Right cardiac atrium (tissue), 5 donors: ENCODE results near the gene SDK1. TPM values are rescaled to one million over a fixed set of nuclear protein-coding genes. Genes with fewer than 3 reads are reported as not detected.

Source experiments
- ATAC-seq, 2 donors: fragments of 200-7000 bp; cut with Tn5 transposase; one replicate each; pipeline versions ENCODE4 v1.8.0 to v1.9.1; 2020; ENCODE audit warnings: moderate library complexity in 2 of 2, mild to moderate bottlenecking in 1 of 2
- DNase-seq, 3 donors: peaks; one replicate each; pipeline ENCODE4 v3.0.0-alpha.2; 2020
- H3K27ac ChIP-seq: one replicate; pipeline ENCODE4 v1.5.1; 2013; ENCODE audit warnings: mild to moderate bottlenecking, low read length, control low read depth, moderate library complexity
- H3K27me3 ChIP-seq: one replicate; pipeline ENCODE4 v1.6.1; 2013; ENCODE audit not compliant: control insufficient read depth, insufficient read depth
- H3K4me1 ChIP-seq: one replicate; pipeline ENCODE4 v1.6.1; 2013; ENCODE audit warnings: low read length; ENCODE audit not compliant: control insufficient read depth, insufficient read depth
- H3K4me3 ChIP-seq: one replicate; pipeline ENCODE4 v1.5.1; 2013; ENCODE audit warnings: low read length, control low read depth
- H3K9me3 ChIP-seq: one replicate; pipeline ENCODE4 v1.6.1; 2013; ENCODE audit warnings: low read length; ENCODE audit not compliant: control insufficient read depth
- WGBS: extraction: QIAGEN DNeasy Blood & Tissue Kit; methylation state at CpG from one replicate; pipeline ENCODE4 v1.1.7; 2013; 5-methylcytosine and 5-hydroxymethylcytosine counted together
- intact Hi-C, 4 donors: fragments of 100-400 bp; cut with DNase I; formaldehyde crosslinking; loops; one replicate each; pipeline versions ENCODE4 v1.11.0 to v1.14.0; 2022 to 2023
- polyA plus RNA-seq: library from polyadenylated mRNA; stranded (reverse); fragments of 200-250 nt; gene quantifications from one replicate; pipeline ENCODE4 v1.2.3, GENCODE V29; 2013
- total RNA-seq, 4 donors: library from RNA; stranded (reverse); fragmentation: NEBNext Ultra II Directional; extraction: Animal tissue kit (Norgen Biotek cat#: 25700); gene quantifications; one replicate each; pipeline ENCODE4 v1.2.1, GENCODE V29; 2021
- donor health status: healthy with polysubstance abuse.
- donor health status: DM: no; HTN: yes; CAD: no.
- donor health status: DM: no; HTN: no; CAD: no.
- donor health status: DM: no; HTN: yes; CAD: no; lungs with severe emphysema.
- donor health status: DM: yes; HTN: yes; CAD: no.

Gene SDK1
- total and polyA plus RNA-seq, 5 donors = 0.97 to 3.2 (median 2.4) TPM

DNA sequence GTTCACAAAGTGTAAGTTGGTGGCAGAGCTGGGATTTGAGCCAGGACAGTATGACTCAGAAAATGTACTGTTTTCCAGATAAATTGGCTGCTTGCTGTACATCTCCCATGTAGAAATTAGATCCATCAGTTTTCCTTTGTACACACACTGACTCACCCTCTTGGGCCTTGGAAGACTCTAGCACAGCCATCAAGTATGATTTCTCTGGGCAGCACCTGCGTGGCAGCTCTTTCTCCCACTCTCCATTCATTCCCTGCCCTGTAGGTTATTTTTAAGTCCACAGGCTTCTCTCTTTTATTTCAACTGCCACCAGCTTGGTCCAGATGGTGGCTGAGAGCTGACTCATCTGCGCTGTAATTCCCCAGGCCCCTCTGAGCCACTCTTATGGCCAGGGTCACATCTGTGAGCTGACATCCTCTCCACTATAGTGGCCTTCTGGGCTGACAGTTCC is 28.3 kb upstream of the SDK1 start:
- ATAC-seq (no peak), DNase-seq (no peak)
- Histone ChIP-seq H3K4me1 (no peaks in the 10 kb centered on the region), H3K9me3 (no peaks in the 10 kb centered on the region), H3K27me3 (no peaks in the 10 kb centered on the region), H3K27ac (no peak overlapping the region), H3K4me3 (no peak overlapping the region)
- 67% methylated on average over 2 of the region's 2 CpGs for WGBS
- intact Hi-C loops = no loop called here

DNA sequence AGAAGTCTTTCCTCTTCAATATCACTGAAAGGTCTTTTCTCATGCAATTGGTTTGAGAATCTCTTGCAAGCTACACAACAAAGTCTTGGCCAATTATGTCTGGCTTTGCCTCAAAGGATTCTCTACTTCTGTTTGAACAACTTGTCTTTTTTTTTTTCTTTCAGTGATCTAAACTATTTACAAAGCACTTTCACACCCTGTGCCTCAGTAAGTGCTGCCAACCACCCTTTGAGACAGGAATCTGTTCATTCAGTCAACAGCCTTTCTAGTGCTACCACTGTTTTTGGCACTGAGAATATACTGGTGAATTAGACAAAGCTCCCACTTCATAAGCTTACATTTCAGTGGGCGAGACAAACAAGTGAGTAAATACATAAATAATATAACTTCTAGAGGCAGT is 26.9 kb upstream of the SDK1 start:
- intact Hi-C loops = no loop called here
- Histone ChIP-seq H3K27ac (no peak overlapping the region), H3K4me3 (no peak overlapping the region), H3K27me3 (no peaks in the 10 kb centered on the region), H3K4me1 (no peaks in the 10 kb centered on the region), H3K9me3 (no peaks in the 10 kb centered on the region)
- no peak for DNase-seq
- WGBS = 89% methylated on average over 1 of the region's 1 CpG
- ATAC-seq = no peak

DNA sequence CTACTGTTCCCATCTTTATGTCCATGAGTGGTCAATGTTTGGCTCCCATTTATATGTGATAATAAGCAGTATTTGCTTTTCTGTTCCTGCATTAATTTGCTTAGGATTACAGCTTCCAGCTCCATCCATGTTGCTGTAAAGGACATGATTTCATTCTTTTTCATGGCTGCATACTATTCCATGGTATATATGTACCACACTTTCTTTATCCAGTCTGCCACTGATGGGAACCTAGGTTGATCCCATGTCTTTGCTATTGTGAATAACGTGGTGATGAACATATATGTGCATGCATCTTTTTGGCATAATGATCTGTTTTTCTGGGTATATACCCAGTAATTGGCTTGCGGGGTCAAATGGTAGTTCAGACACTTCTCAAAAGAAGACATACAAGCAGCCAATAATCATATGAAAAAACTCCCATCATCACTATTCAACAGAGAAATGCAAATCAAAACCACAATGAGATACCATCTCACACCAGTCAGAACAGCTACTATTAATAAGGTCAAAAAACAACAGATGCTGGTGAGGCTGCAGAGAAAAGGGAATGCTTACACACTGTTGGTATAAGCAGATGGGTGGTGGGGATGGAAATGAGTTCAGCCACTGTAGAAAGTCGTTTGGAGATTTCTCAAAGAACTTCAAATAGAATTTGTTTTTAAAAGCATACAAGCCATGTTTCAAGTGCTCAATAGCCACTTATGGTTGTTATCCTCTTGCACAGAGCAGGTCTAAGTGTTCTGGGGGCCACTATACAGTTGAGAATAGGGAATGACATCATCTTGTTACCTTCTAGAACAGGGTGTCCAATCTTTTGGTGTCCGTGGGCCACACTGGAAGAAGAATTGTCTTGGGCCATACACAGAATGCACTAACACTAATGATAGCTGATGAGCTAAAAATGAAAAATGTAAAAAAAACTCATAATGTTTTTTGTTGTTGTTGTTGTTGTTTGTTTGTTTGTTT is 23.2 kb upstream of the SDK1 start:
- DNase-seq (no peak), ATAC-seq (no peak)
- 69% methylated on average over 4 of the region's 4 CpGs for WGBS
- Histone ChIP-seq H3K4me3 (no peak overlapping the region), H3K27me3 (no peaks in the 10 kb centered on the region), H3K9me3 (no peaks in the 10 kb centered on the region), H3K4me1 (no peaks in the 10 kb centered on the region), H3K27ac (no peak overlapping the region)
- intact Hi-C loops = no loop called here

DNA sequence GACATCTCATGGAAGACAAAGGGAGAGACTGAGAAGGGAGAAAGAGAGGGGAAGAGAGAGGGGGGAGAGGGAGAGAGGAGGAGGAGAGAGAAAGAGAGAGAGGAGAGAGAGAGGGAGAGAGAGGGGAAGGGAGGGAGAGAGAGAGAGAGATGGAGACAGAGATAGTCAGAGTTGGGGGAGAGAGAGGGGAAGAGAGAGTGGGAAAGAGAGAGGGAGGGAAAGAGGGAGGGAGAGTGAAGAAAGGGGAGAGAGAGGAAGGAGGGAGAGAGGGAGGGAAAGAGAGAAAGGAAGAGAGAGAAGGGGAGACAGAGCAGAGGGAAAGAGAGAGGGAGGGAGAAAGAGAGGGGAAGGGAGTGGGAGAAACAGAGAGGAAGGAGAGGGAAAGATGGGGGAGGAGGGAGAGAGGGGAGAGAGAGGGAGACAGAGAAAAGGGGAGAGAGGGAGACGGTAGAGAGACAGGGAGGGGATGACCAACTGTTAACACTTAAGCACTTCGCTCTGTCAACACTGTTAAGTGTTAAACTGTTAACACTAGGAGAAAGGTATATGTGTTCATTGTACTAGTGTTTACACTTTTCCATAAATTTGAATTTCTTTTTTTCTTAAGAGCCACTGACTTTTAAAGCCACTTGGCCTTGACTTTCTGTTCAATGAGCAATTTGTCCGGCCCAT is 21.8 kb upstream of the SDK1 start:
- DNase-seq (no peak), ATAC-seq (no peak)
- Histone ChIP-seq H3K9me3 (no peaks in the 10 kb centered on the region), H3K27ac (no peak overlapping the region), H3K4me3 (no peak overlapping the region), H3K27me3 (no peaks in the 10 kb centered on the region), H3K4me1 (no peaks in the 10 kb centered on the region)
- intact Hi-C loops = no loop called here
- WGBS = 64% methylated on average over 3 of the region's 3 CpGs

DNA sequence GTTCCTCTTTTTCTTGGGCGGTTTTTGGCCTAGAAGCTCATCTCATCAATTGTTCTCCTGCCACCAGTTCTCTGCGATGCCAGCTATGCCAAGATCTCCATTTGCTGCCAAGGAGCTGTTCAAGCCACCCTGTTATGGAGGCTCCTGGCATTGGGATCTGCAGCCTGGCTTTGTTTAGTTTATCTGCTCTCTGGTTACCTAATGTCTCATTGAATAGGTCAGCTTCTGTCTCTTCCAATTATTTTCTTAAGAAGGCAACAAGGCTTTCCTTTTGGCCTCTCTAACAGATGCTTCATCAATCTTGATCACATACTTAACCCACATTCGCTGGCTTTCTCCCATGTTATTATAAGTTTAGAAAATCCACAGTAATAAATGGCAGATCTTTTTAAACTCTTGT is 20.6 kb upstream of the SDK1 start:
- H3K27ac ChIP-seq = no peak overlapping the region
- ATAC-seq (no peak), DNase-seq (no peak)
- H3K27me3 ChIP-seq = no peaks in the 10 kb centered on the region
- no peaks in the 10 kb centered on the region for H3K4me1 ChIP-seq
- H3K4me3 ChIP-seq = no peak overlapping the region
- H3K9me3 ChIP-seq = no peaks in the 10 kb centered on the region
- WGBS = 82% methylated on average over 3 of the region's 3 CpGs
- intact Hi-C loops = no loop called here

DNA sequence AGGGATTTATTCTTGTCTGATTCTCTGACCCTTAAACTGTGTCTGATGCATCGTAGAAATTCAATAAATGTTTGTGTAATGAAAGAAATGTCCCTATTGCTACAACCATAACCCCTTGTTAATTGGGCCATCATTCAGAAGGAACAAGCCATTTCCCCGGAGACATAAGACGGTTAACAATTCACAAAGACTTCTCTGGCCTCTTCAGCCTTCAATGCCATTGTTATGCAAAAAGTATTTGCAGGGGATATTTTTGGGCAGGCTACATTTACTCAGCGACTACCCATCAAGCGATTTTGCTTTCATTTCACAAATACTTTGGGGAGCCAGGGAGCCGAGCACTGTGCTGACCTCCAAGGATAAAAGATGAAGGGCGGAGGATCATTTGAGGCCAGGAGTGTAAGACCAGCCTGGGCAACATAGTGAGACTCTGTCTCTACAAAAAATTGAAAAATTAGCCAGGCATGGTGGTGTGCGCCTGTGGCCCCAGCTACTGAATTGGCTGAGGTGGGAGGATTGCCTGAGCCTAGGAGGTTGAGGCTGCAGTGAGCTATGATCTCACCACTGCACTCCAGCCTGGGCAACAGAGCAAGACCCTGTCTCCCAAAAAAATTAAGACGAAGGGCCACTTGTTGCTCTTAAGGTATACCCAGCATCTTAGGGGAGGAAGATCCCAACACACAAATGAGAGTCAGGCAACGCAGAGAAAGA is 20.0 kb upstream of the SDK1 start:
- DNase-seq (no peak), ATAC-seq (no peak)
- intact Hi-C loops = no loop called here
- Histone ChIP-seq H3K9me3 (no peaks in the 10 kb centered on the region), H3K4me1 (no peaks in the 10 kb centered on the region), H3K27ac (no peak overlapping the region), H3K4me3 (no peak overlapping the region), H3K27me3 (no peaks in the 10 kb centered on the region)
- 83% methylated on average over 10 of the region's 10 CpGs for WGBS

DNA sequence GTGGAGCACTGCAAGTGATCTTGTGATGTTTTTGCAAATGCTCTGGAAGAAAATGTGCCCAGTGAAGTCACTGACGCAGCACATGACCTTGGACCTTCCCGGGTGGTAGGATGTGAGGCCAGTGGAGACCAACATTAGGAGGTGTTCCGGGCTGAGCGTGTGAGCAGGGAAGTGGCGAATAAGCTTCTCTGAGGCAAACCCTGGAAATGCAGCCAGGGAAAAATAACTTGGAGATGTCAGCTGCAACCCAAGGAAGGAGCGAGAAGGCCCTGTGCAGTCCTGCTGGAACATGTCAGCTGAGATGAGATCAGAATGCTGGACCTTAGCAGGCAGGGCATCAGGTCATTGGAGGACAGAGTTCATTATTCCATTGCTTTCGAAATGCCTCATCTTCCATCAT is 18.6 kb upstream of the SDK1 start:
- Histone ChIP-seq H3K27ac (no peak overlapping the region), H3K4me3 (no peak overlapping the region), H3K9me3 (no peaks in the 10 kb centered on the region), H3K27me3 (no peaks in the 10 kb centered on the region), H3K4me1 (no peaks in the 10 kb centered on the region)
- intact Hi-C loops = no loop called here
- DNase-seq (no peak), ATAC-seq (peak in 1 of 2 donors; percentile 29)
- 60% methylated on average over 7 of the region's 7 CpGs for WGBS

DNA sequence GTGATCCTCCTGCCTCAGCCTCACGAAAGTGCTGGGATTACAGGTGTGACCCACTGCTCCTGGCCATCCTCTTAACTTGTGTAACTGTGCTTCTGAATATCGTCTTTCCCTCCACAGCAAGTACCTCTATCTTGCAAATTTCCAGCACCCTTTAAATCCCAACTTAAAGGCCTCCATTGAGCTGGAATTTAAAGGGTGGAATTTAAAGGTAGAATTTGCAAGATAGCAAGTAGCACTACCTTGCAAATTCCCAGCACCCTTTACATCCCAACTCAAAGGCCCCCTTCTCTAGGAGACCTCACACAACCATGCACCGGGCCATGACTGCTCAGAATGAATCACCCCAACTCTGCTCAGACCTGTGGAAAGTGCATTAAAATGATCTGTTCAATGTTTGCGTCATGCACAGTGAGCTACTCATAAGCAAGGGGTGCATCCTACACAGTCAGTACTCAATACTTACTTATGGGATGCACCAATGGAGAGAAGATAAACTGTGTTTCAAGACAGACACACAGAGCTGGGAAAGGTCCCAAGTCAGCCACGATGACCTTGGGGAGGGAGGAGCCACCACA is 17.8 kb upstream of the SDK1 start:
- Histone ChIP-seq H3K27me3 (no peaks in the 10 kb centered on the region), H3K27ac (no peak overlapping the region), H3K4me3 (no peak overlapping the region), H3K9me3 (no peaks in the 10 kb centered on the region), H3K4me1 (no peaks in the 10 kb centered on the region)
- intact Hi-C loops = no loop called here
- ATAC-seq = no peak
- DNase-seq = no peak
- 81% methylated on average over 5 of the region's 5 CpGs for WGBS

DNA sequence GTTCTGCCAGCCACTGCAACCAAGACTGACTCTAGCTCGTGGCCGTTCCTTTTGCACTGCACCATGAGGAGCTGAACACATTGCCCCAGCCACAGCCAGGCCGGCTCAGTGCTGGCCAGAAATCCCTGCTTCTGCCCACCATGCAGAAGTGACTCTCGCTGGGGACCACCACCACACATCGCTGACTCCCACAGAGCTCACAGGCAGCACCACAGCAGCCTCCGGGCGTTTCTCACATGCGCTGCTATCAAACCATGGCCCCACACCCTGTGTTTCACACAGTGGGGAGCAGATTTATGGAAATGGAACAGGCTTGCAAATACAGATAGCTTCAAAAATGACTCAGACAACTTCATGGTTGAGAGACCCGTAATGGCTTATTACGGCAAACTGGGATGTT is 15.4 kb upstream of the SDK1 start:
- Histone ChIP-seq H3K4me3 (no peak overlapping the region), H3K9me3 (no peaks in the 10 kb centered on the region), H3K4me1 (no peaks in the 10 kb centered on the region), H3K27me3 (no peaks in the 10 kb centered on the region), H3K27ac (no peak overlapping the region)
- DNase-seq (no peak), ATAC-seq (no peak)
- WGBS = 82% methylated on average over 10 of the region's 10 CpGs
- intact Hi-C loops = no loop called here

DNA sequence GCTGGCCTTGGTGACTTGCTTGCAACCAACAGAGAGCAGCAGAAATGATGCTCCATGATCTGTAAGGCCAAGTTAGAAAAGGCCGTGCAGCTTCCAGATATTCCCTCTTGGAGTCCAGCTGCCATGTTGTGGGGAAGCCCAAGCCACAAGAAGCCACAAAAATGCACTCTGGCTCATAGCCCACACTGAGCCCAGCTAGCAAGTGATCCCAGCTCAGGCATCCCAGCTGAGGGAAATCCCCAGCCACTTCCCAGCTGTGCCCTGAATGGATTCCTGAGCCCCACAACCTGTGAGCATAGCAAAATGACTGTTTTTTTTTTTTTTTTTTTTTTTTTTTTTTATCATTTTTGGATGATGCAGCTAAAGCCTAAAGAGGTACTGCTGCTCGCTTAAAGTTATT is 11.1 kb upstream of the SDK1 start:
- Histone ChIP-seq H3K9me3 (no peaks in the 10 kb centered on the region), H3K27ac (no peak overlapping the region), H3K4me3 (no peak overlapping the region), H3K27me3 (no peaks in the 10 kb centered on the region), H3K4me1 (no peaks in the 10 kb centered on the region)
- DNase-seq = no peak
- intact Hi-C loops = no loop called here
- ATAC-seq = no peak
- WGBS = 90% methylated on average over 2 of the region's 2 CpGs

DNA sequence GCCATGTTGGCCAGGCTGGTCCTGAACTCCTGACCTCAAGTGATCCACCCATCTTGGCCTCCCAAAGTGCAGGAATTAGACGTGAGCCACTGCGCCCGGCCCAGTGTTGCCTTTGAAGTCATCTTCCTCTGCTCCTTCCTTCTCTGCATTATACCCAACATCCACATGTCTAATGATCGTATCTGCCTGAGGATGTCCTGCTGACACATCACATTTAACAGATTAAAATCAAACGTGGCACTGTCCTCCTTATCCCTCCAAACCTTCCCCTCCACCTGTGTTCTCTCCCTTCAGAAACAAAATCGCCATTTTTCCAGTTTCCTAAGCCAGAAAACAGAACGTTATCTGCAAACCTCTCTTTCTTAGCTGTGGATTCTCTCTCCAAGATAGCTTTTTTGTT is 8.4 kb upstream of the SDK1 start:
- no peak for ATAC-seq
- H3K4me3 ChIP-seq = no peak overlapping the region
- 65% methylated on average over 7 of the region's 7 CpGs for WGBS
- H3K4me1 ChIP-seq = no peaks in the 10 kb centered on the region
- intact Hi-C loops = no loop called here
- no peaks in the 10 kb centered on the region for H3K9me3 ChIP-seq
- DNase-seq = no peak
- no peaks in the 10 kb centered on the region for H3K27me3 ChIP-seq
- no peak overlapping the region for H3K27ac ChIP-seq
